ENCODE data around the gene DDX28. TPM values are rescaled to one million over a fixed set of nuclear protein-coding genes. Genes with fewer than 3 reads are reported as not detected.
"Not testable (repeated sequence)": the region's sequence is repeated elsewhere in the genome, so short reads cannot be mapped to it uniquely, and the experiment has no call there.

DDX28 gene
- polyA plus RNA-seq, 1 donor = 9.9 TPM

GRCh38 chr16:68040506-68041288 is 17.7 kb upstream of the DDX28 start:
- H3K4me1 ChIP-seq (ENCODE audit: control insufficient read depth, insufficient read depth, low read length) = no peaks in the 10 kb centered on the region
- no CpG with 5 or more reads among the region's 14 CpGs for whole genome bisulfite sequencing (ENCODE audit: insufficient coverage, low lambda C conversion rate)
- no peak overlapping the region for H3K27ac ChIP-seq (ENCODE audit: low read length)
- H3K36me3 ChIP-seq (ENCODE audit: control insufficient read depth, insufficient read depth, low read length) = peaks cover 10% of the 10 kb centered on the region
- H3K4me3 ChIP-seq (ENCODE audit: low read length) = no peak overlapping the region
- no peaks in the 10 kb centered on the region for H3K9me3 ChIP-seq (ENCODE audit: control insufficient read depth, low read depth, low read length)
- H3K27me3 ChIP-seq (ENCODE audit: control insufficient read depth, insufficient read depth, low read length) = no peaks in the 10 kb centered on the region
- DNase-seq = peak; percentile 54 to 67

- DNase-seq = no peak
- H3K27ac ChIP-seq (ENCODE audit: low read length) = no peak overlapping the region
- no peaks in the 10 kb centered on the region for H3K27me3 ChIP-seq (ENCODE audit: control insufficient read depth, insufficient read depth, low read length)
- no CpG with 5 or more reads among the region's 9 CpGs for WGBS (ENCODE audit: insufficient coverage, low lambda C conversion rate)
- H3K4me1 ChIP-seq (ENCODE audit: control insufficient read depth, insufficient read depth, low read length) = no peaks in the 10 kb centered on the region
- no peak overlapping the region for H3K4me3 ChIP-seq (ENCODE audit: low read length)
- peaks cover 7% of the 10 kb centered on the region for H3K36me3 ChIP-seq (ENCODE audit: control insufficient read depth, insufficient read depth, low read length)
- no peaks in the 10 kb centered on the region for H3K9me3 ChIP-seq (ENCODE audit: control insufficient read depth, low read depth, low read length)
These were observed 15.0 kb upstream of the DDX28 start for GRCh38 chr16:68037841-68038597.

DNA sequence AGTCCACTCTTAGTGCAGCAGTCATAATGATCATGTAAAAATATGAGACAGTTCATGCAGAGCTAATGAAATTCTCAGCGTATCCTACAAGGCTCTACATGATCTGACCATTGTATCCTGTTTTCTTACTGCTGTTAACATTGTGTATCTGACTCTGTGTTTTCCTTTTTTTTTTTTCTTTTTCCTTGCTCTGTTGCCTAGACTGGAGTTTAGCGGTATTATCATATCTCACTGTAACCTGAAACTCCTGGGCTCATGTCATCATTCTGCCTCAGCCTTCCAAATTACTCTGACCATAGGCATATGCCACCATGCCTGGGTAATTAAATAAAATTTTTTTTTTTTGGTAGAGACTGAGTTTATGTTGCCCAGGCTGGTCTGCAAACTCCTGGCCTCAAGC is 12.2 kb upstream of the DDX28 start:
- H3K27me3 ChIP-seq (ENCODE audit: control insufficient read depth, insufficient read depth, low read length) = no peaks in the 10 kb centered on the region
- 75% methylated on average over 2 of the region's 2 CpGs for WGBS (ENCODE audit: insufficient coverage, low lambda C conversion rate)
- H3K27ac ChIP-seq (ENCODE audit: low read length) = no peak overlapping the region

GRCh38 chr16:68033101-68033500 is 10.1 kb upstream of the DDX28 start:
- Histone ChIP-seq H3K27me3 (ENCODE audit: control insufficient read depth, insufficient read depth, low read length) (no peaks in the 10 kb centered on the region), H3K9me3 (ENCODE audit: control insufficient read depth, low read depth, low read length) (no peaks in the 10 kb centered on the region), H3K4me1 (ENCODE audit: control insufficient read depth, insufficient read depth, low read length) (no peaks in the 10 kb centered on the region), H3K27ac (ENCODE audit: low read length) (no peak overlapping the region), H3K36me3 (ENCODE audit: control insufficient read depth, insufficient read depth, low read length) (peaks cover 13% of the 10 kb centered on the region), H3K4me3 (ENCODE audit: low read length) (no peak overlapping the region)
- WGBS (ENCODE audit: insufficient coverage, low lambda C conversion rate) = no CpG with 5 or more reads among the region's 2 CpGs
- no peak for DNase-seq

More for the DNA sequence above, 12.2 kb upstream of the DDX28 start:
- peaks cover 10% of the 10 kb centered on the region for H3K36me3 ChIP-seq (ENCODE audit: control insufficient read depth, insufficient read depth, low read length)
- H3K4me3 ChIP-seq (ENCODE audit: low read length) = no peak overlapping the region
- no peaks in the 10 kb centered on the region for H3K4me1 ChIP-seq (ENCODE audit: control insufficient read depth, insufficient read depth, low read length)
- no peaks in the 10 kb centered on the region for H3K9me3 ChIP-seq (ENCODE audit: control insufficient read depth, low read depth, low read length)
- no peak for DNase-seq

DNA sequence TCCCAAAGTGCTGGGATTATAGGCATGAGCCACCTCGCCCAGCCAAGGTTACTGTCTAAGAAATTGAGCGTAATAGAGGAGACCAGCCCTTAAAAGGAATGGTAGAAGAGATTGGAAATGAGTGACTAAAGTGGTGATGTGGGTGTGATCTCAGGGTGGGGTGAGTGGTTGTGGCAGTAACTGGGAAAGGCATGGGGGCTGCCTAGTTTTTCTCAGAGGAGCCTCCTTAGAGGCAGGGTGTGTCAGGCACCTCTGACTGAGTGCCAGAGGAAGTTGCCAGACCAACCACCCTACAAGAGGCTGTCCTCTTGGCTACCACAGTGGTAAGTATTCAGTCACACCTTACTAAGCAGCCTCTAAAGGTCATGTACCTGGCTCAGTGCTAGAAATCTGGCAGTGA is 8.9 kb upstream of the DDX28 start:
- WGBS (ENCODE audit: insufficient coverage, low lambda C conversion rate) = 80% methylated on average over 1 of the region's 2 CpGs
- DNase-seq = no peak
- no peak overlapping the region for H3K27ac ChIP-seq (ENCODE audit: low read length)

GRCh38 chr16:68030108-68030507 is 7.1 kb upstream of the DDX28 start:
- not testable (repeated sequence) for H3K4me3 ChIP-seq (ENCODE audit: low read length); DNase-seq; H3K27me3 ChIP-seq (ENCODE audit: control insufficient read depth, insufficient read depth, low read length); H3K9me3 ChIP-seq (ENCODE audit: control insufficient read depth, low read depth, low read length); H3K27ac ChIP-seq (ENCODE audit: low read length); H3K4me1 ChIP-seq (ENCODE audit: control insufficient read depth, insufficient read depth, low read length)
- peaks cover 13% of the 10 kb centered on the region for H3K36me3 ChIP-seq (ENCODE audit: control insufficient read depth, insufficient read depth, low read length)
- no CpG with 5 or more reads among the region's 6 CpGs for WGBS (ENCODE audit: insufficient coverage, low lambda C conversion rate)

More for the DNA sequence above, 8.9 kb upstream of the DDX28 start:
- Histone ChIP-seq H3K9me3 (ENCODE audit: control insufficient read depth, low read depth, low read length) (no peaks in the 10 kb centered on the region), H3K36me3 (ENCODE audit: control insufficient read depth, insufficient read depth, low read length) (peaks cover 13% of the 10 kb centered on the region), H3K4me3 (ENCODE audit: low read length) (no peak overlapping the region), H3K4me1 (ENCODE audit: control insufficient read depth, insufficient read depth, low read length) (no peaks in the 10 kb centered on the region), H3K27me3 (ENCODE audit: control insufficient read depth, insufficient read depth, low read length) (no peaks in the 10 kb centered on the region)

DNA sequence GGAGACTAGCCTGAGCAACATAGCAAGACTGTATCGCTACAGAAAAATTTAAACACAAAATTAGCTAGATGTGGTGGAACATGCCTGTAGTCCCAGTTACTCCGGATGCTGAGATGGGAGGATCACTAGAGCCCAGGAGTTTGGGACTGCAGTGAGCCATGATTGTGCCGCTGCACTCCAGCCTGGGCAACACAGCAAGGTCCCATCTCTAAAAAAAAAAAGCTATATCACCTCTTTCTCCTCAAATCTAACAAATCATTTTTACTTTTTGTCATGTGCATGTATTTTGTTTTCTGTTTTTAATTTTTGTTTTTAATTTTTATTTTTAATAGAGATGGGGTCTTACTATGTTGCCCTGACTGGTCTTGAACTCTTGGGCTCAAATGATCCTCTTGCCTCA is 6.0 kb upstream of the DDX28 start:
- Histone ChIP-seq H3K4me3 (ENCODE audit: low read length) (no peak overlapping the region), H3K27me3 (ENCODE audit: control insufficient read depth, insufficient read depth, low read length) (no peaks in the 10 kb centered on the region), H3K4me1 (ENCODE audit: control insufficient read depth, insufficient read depth, low read length) (peaks cover 2% of the 10 kb centered on the region), H3K27ac (ENCODE audit: low read length) (no peak overlapping the region), H3K9me3 (ENCODE audit: control insufficient read depth, low read depth, low read length) (no peaks in the 10 kb centered on the region), H3K36me3 (ENCODE audit: control insufficient read depth, insufficient read depth, low read length) (peaks cover 13% of the 10 kb centered on the region)
- WGBS (ENCODE audit: insufficient coverage, low lambda C conversion rate) = no CpG with 5 or more reads among the region's 3 CpGs
- no peak for DNase-seq

DNA sequence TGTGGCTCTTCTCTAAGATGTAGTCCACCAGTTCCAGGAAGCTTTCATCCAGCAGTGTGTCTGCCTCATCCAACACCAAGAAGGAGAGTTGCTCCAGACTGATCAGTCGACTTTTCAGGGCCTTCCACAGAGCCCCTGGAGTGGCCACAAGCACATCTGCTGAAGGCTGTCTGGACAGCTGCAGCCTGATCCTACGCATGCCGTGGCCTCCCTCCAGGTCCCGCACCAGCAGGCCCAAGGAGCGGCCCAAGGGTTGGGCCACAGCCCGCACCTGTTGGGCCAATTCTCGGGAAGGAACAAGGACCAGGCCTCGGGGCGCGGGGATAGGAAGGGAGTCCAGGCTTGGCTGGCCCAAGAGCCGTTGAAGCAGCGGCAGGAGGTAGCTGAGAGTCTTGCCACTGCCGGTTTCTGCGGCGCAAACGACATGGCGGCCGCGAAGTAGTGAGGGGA is 729 bp downstream of the DDX28 start:
- Histone ChIP-seq H3K4me1 (ENCODE audit: control insufficient read depth, insufficient read depth, low read length) (peaks cover 12% of the 10 kb centered on the region), H3K4me3 (ENCODE audit: low read length) (peak overlapping the region; percentile 82), H3K27ac (ENCODE audit: low read length) (peak overlapping the region; percentile 76), H3K27me3 (ENCODE audit: control insufficient read depth, insufficient read depth, low read length) (no peaks in the 10 kb centered on the region), H3K9me3 (ENCODE audit: control insufficient read depth, low read depth, low read length) (no peaks in the 10 kb centered on the region), H3K36me3 (ENCODE audit: control insufficient read depth, insufficient read depth, low read length) (peaks cover 9% of the 10 kb centered on the region)
- DNase-seq = no peak
- no CpG with 5 or more reads among the region's 19 CpGs for WGBS (ENCODE audit: insufficient coverage, low lambda C conversion rate)

- Histone ChIP-seq H3K9me3 (ENCODE audit: control insufficient read depth, low read depth, low read length) (no peaks in the 10 kb centered on the region), H3K4me1 (ENCODE audit: control insufficient read depth, insufficient read depth, low read length) (peaks cover 12% of the 10 kb centered on the region), H3K27me3 (ENCODE audit: control insufficient read depth, insufficient read depth, low read length) (no peaks in the 10 kb centered on the region), H3K4me3 (ENCODE audit: low read length) (peak overlapping the region; percentile 82), H3K27ac (ENCODE audit: low read length) (no peak overlapping the region), H3K36me3 (ENCODE audit: control insufficient read depth, insufficient read depth, low read length) (peaks cover 9% of the 10 kb centered on the region)
- WGBS (ENCODE audit: insufficient coverage, low lambda C conversion rate) = no CpG with 5 or more reads among the region's 10 CpGs
- DNase-seq = no peak
These were observed 1.5 kb downstream of the DDX28 start for GRCh38 chr16:68021490-68021889.

DNA sequence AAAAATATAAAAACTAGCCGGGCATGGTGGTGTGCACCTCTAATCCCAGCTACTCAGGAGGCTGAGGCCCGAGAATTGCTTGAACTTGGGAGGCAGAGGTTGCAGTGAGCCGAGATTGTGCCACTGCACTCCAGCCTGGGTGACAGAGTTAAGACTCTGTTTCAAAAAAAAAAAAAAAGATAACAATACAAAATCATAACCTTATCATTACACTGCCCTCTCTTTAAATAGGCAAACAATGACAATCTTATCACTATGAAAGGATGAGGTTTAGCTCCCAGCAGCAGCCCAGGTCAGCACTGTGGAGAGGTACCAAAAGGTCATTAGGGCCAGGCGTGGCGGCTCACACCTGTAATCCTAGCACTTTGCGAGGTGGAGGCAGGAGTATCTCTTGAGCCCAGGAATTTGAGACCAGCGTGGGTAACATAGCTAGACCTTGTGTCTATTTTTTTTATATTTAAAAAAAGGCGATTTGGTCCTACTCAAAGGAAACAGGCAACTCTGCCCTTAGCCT is 3.8 kb downstream of the DDX28 start:
- peaks cover 11% of the 10 kb centered on the region for H3K4me1 ChIP-seq (ENCODE audit: control insufficient read depth, insufficient read depth, low read length)
- no peak for DNase-seq
- H3K27ac ChIP-seq (ENCODE audit: low read length) = no peak overlapping the region
- H3K27me3 ChIP-seq (ENCODE audit: control insufficient read depth, insufficient read depth, low read length) = no peaks in the 10 kb centered on the region
- H3K9me3 ChIP-seq (ENCODE audit: control insufficient read depth, low read depth, low read length) = no peaks in the 10 kb centered on the region
- WGBS (ENCODE audit: insufficient coverage, low lambda C conversion rate) = no CpG with 5 or more reads among the region's 8 CpGs
- H3K36me3 ChIP-seq (ENCODE audit: control insufficient read depth, insufficient read depth, low read length) = peaks cover 9% of the 10 kb centered on the region
- H3K4me3 ChIP-seq (ENCODE audit: low read length) = no peak overlapping the region
